Endodermal cell (in vitro differentiated cells): ENCODE measurements around the gene KCNH4. TPM values are rescaled to one million over a fixed set of nuclear protein-coding genes. Genes with fewer than 3 reads are reported as not detected.

ENCODE experiments used
- DNase-seq: peaks from one replicate; pipeline ENCODE4 v3.0.0-alpha.2; 2017
- H3K27ac ChIP-seq: 2 replicates; pipeline ENCODE4 v1.5.1; 2013; ENCODE audit warnings: mild to moderate bottlenecking, low read depth, low read length, moderate library complexity
- H3K27me3 ChIP-seq: 2 replicates; pipeline ENCODE4 v1.6.1; 2013; ENCODE audit warnings: mild to moderate bottlenecking, low read length, moderate library complexity; ENCODE audit not compliant: insufficient read depth, control insufficient read depth, poor library complexity, severe bottlenecking
- H3K36me3 ChIP-seq: 2 replicates; pipeline ENCODE4 v1.7.0; 2013; ENCODE audit warnings: mild to moderate bottlenecking, low read length, moderate library complexity; ENCODE audit not compliant: control insufficient read depth, insufficient read depth
- H3K4me1 ChIP-seq: one replicate; pipeline ENCODE4 v1.7.0; 2013; ENCODE audit warnings: low read length; ENCODE audit not compliant: control insufficient read depth, insufficient read depth
- H3K4me3 ChIP-seq: 2 replicates; pipeline ENCODE4 v1.5.1; 2013; ENCODE audit warnings: mild to moderate bottlenecking, low read length, moderate library complexity
- H3K9ac ChIP-seq: 2 replicates; pipeline ENCODE4 v1.6.1; 2013; ENCODE audit warnings: mild to moderate bottlenecking, low read length, moderate library complexity; ENCODE audit not compliant: poor library complexity, severe bottlenecking; ENCODE audit errors: extremely low read depth
- H3K9me3 ChIP-seq: 2 replicates; pipeline ENCODE4 v1.6.1; 2013; ENCODE audit warnings: mild to moderate bottlenecking, low read length, moderate library complexity; ENCODE audit not compliant: control insufficient read depth
- H3K27ac Mint-ChIP-seq: 2 replicates; pipeline ENCODE4 v1.8.0; 2020; ENCODE audit warnings: mixed read lengths
- H3K27me3 Mint-ChIP-seq: 2 replicates; pipeline ENCODE4 v1.8.0; 2021; ENCODE audit warnings: mild to moderate bottlenecking, mixed read lengths; ENCODE audit not compliant: insufficient read depth
- H3K36me3 Mint-ChIP-seq: 2 replicates; pipeline ENCODE4 v1.8.0; 2020; ENCODE audit warnings: low read depth, mixed read lengths
- H3K4me1 Mint-ChIP-seq: 2 replicates; pipeline ENCODE4 v1.8.0; 2020; ENCODE audit warnings: mixed read lengths
- H3K4me3 Mint-ChIP-seq: 2 replicates; pipeline ENCODE4 v1.8.0; 2020; ENCODE audit warnings: mild to moderate bottlenecking, moderate library complexity, mixed read lengths
- H3K9me3 Mint-ChIP-seq: 2 replicates; pipeline ENCODE4 v1.8.0; 2020; ENCODE audit warnings: mild to moderate bottlenecking, mixed read lengths
- WGBS, 2 experiments: methylation state at CpG; one replicate each; pipeline versions ENCODE4 v1.1.5 to v1.1.7; 2013; ENCODE audit warnings: missing lambda C conversion rate in 2 of 2, mixed read lengths in 1 of 2; ENCODE audit not compliant: insufficient coverage in 1 of 2, insufficient read length in 1 of 2; 5-methylcytosine and 5-hydroxymethylcytosine counted together
- total RNA-seq, 2 donors: library from RNA; stranded (reverse); fragmentation: NEBNext Ultra II Directional in 1 of 2; extraction: Animal tissue kit (Norgen Biotek cat#: 25700) in 1 of 2; gene quantifications; 2 replicates in 1 of 2; 3 replicates in 1 of 2; pipeline ENCODE4 v1.2.1, GENCODE V29; 2021
- TF ChIP-seq, protein P1 (sequence below): fragments of 200-600 bp; sonication (generic); conservative IDR thresholded peaks from 2 replicates; pipeline ENCODE4 v1.5.0; 2021; ENCODE audit warnings: antibody characterized with exemption, mild to moderate bottlenecking

The KCNH4 gene
- total RNA-seq, 2 donors from 2014 or later, result not detected

DNA sequence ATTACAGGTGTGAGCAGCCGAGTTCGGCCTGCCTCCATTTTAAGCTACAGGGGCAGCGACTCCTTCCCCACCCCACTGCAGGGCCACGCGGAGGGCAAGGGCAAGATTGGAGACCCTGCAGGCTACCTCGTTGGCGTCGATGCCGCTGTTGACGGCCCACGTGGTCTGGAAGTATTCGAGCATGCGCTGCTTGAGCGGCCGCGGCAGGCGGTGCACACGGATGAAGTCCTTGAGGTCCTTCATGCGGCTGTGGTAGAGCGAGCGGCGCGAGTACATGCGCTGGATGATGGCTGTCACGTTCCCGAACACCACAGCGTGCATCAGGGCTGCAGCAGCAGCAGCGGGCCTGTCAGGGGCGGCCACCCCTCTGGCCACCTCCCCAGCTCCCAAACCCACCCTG lies 11.6 kb downstream of the KCNH4 start:
- no peaks in the 10 kb centered on the region for H3K4me1 Mint-ChIP-seq
- Histone ChIP-seq H3K27ac (no peak overlapping the region), H3K4me1 (no peaks in the 10 kb centered on the region), H3K36me3 (no peaks in the 10 kb centered on the region), H3K27me3 (no peaks in the 10 kb centered on the region), H3K9me3 (no peaks in the 10 kb centered on the region), H3K4me3 (no peak overlapping the region), H3K9ac (no peak overlapping the region)
- DNase-seq, result no peak
- peaks cover 5% of the 10 kb centered on the region for H3K27me3 Mint-ChIP-seq
- H3K36me3 Mint-ChIP-seq, result no peaks in the 10 kb centered on the region
- TF ChIP-seq, protein P1, sequence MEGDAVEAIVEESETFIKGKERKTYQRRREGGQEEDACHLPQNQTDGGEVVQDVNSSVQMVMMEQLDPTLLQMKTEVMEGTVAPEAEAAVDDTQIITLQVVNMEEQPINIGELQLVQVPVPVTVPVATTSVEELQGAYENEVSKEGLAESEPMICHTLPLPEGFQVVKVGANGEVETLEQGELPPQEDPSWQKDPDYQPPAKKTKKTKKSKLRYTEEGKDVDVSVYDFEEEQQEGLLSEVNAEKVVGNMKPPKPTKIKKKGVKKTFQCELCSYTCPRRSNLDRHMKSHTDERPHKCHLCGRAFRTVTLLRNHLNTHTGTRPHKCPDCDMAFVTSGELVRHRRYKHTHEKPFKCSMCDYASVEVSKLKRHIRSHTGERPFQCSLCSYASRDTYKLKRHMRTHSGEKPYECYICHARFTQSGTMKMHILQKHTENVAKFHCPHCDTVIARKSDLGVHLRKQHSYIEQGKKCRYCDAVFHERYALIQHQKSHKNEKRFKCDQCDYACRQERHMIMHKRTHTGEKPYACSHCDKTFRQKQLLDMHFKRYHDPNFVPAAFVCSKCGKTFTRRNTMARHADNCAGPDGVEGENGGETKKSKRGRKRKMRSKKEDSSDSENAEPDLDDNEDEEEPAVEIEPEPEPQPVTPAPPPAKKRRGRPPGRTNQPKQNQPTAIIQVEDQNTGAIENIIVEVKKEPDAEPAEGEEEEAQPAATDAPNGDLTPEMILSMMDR, result no peak
- no peaks in the 10 kb centered on the region for H3K9me3 Mint-ChIP-seq
- WGBS, 2 experiments, result 95 to 98% methylated on average over 24 to 29 of the region's 29 CpGs
- H3K4me3 Mint-ChIP-seq, result no peak overlapping the region
- no peak overlapping the region for H3K27ac Mint-ChIP-seq

DNA sequence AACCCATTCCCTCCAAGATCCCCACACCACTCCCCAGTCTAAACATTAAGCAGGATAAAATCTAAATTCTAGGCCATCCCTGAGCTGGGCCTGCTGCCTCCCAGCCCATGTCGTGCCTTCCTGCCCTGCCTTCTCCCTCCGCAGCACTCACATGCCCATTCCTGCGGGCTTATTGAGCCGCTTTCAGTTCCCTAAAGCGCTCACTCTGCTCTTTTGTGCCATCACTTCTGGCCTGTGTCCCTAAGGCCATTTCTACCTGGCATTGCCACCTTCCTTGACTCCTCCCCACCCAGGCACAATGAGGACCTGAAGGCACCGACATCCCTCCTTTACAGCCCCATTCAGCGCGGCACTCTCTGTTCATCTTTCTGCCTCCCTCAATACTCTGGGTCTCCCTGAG lies 13.1 kb downstream of the KCNH4 start:
- DNase-seq, result no peak
- H3K27me3 ChIP-seq, result no peaks in the 10 kb centered on the region
- 97 to 98% methylated on average over 6 to 8 of the region's 8 CpGs for WGBS, 2 experiments
- H3K27me3 Mint-ChIP-seq, result peaks cover 5% of the 10 kb centered on the region
- no peaks in the 10 kb centered on the region for H3K36me3 Mint-ChIP-seq
- no peaks in the 10 kb centered on the region for H3K4me1 ChIP-seq
- no peak overlapping the region for H3K27ac Mint-ChIP-seq
- H3K27ac ChIP-seq, result no peak overlapping the region
- no peak overlapping the region for H3K4me3 ChIP-seq
- no peaks in the 10 kb centered on the region for H3K9me3 ChIP-seq
- no peaks in the 10 kb centered on the region for H3K36me3 ChIP-seq
- H3K9ac ChIP-seq, result no peak overlapping the region
- no peaks in the 10 kb centered on the region for H3K4me1 Mint-ChIP-seq
- H3K4me3 Mint-ChIP-seq, result no peak overlapping the region
- TF ChIP-seq, protein P1, result no peak
- H3K9me3 Mint-ChIP-seq, result no peaks in the 10 kb centered on the region

DNA sequence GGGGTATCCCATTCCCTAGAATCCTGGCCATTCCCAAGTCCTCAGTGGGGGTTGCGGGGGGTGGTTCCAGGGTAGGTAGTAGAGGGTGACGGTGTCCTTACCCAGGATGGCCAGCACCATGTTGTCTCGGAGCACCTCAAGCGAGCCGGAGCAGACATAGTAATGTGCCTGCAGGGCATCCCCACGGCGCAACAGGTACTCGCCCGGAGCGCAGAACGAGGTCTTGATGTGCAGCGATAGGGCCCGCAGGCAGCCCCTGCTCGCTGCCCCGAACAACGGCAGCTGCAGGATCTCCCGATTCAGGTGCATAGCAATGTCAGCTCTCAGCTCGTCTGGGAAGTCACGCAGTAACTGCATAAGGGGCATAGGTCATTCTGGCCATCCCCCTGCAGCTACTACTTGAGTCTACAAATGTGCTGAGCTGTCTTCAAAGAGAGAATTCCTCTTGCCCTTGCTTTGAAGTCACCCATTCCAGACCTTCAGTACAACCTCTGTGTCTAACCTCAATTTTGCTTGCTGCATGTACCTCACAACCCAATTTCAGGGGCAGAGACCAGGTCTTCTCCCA lies 14.7 kb downstream of the KCNH4 start:
- no peaks in the 10 kb centered on the region for H3K4me1 Mint-ChIP-seq
- H3K4me3 ChIP-seq, result no peak overlapping the region
- 93 to 94% methylated on average over 18 to 19 of the region's 19 CpGs for WGBS, 2 experiments
- no peak for DNase-seq
- H3K9me3 ChIP-seq, result no peaks in the 10 kb centered on the region
- H3K27me3 Mint-ChIP-seq, result peaks cover 2% of the 10 kb centered on the region
- no peaks in the 10 kb centered on the region for H3K9me3 Mint-ChIP-seq
- H3K4me1 ChIP-seq, result no peaks in the 10 kb centered on the region
- H3K36me3 Mint-ChIP-seq, result no peaks in the 10 kb centered on the region
- no peaks in the 10 kb centered on the region for H3K27me3 ChIP-seq
- H3K27ac ChIP-seq, result no peak overlapping the region
- H3K36me3 ChIP-seq, result no peaks in the 10 kb centered on the region
- TF ChIP-seq, protein P1, result no peak
- H3K4me3 Mint-ChIP-seq, result no peak overlapping the region
- no peak overlapping the region for H3K9ac ChIP-seq
- H3K27ac Mint-ChIP-seq, result no peak overlapping the region
